WTC11 (cell line): ENCODE measurements around the gene TMTC2. TPM values are rescaled to one million over a fixed set of nuclear protein-coding genes. Genes with fewer than 3 reads are reported as not detected.

Experiments used
- ATAC-seq: fragments of 200-7000 bp; cut with Tn5 transposase; 2 replicates; pipeline ENCODE4 v1.10.0; 2021; ENCODE audit warnings: mild to moderate bottlenecking, moderate library complexity
- CTCF ChIA-PET: fragments of 300-600 bp; sonication (Branson Sonifier 250); formaldehyde crosslinking; loops from one replicate; lab custom pipeline; 2021; ENCODE audit warnings: antibody characterized with exemption; lab: Charles Lee
- POLR2A ChIA-PET: fragments of 350-600 bp; sonication (Branson Sonifier 250); formaldehyde crosslinking; loops from one replicate; lab custom pipeline; 2021; ENCODE audit warnings: antibody characterized with exemption; lab: Charles Lee
- DNase-seq: peaks from one replicate; pipeline ENCODE4 v3.0.0; 2021; ENCODE audit warnings: low spot score
- H3K27ac Mint-ChIP-seq: 2 replicates; pipeline ENCODE4 v1.8.0; 2021; ENCODE audit warnings: mixed read lengths
- H3K27me3 Mint-ChIP-seq: 2 replicates; pipeline ENCODE4 v1.8.0; 2021; ENCODE audit warnings: low read depth, mild to moderate bottlenecking, moderate library complexity, mixed read lengths
- H3K36me3 Mint-ChIP-seq: 2 replicates; pipeline ENCODE4 v1.8.0; 2021; ENCODE audit warnings: mixed read lengths
- H3K4me1 Mint-ChIP-seq: 2 replicates; pipeline ENCODE4 v1.8.0; 2022; ENCODE audit warnings: mixed read lengths
- H3K4me3 Mint-ChIP-seq: 2 replicates; pipeline ENCODE4 v1.8.0; 2021; ENCODE audit warnings: mild to moderate bottlenecking, moderate library complexity, mixed read lengths
- H3K9me3 Mint-ChIP-seq: 2 replicates; pipeline ENCODE4 v1.8.0; 2021; ENCODE audit warnings: mixed read lengths
- ATF2 ChIP-seq: sonication (generic); formaldehyde crosslinking; IDR thresholded peaks from 2 replicates; pipeline ENCODE4 v1.8.1; 2022; ENCODE audit warnings: low read depth, missing genetic modification reagents, borderline replicate concordance
- ATF3 ChIP-seq: sonication (generic); formaldehyde crosslinking; conservative IDR thresholded peaks from 2 replicates; pipeline ENCODE4 v1.8.1; 2022; ENCODE audit warnings: mild to moderate bottlenecking, missing genetic modification reagents
- ATF6 ChIP-seq: sonication (generic); formaldehyde crosslinking; IDR thresholded peaks from 2 replicates; pipeline ENCODE4 v1.8.1; 2023; ENCODE audit warnings: mild to moderate bottlenecking, missing genetic modification reagents
- CREM ChIP-seq: sonication (generic); formaldehyde crosslinking; IDR thresholded peaks from 2 replicates; pipeline ENCODE4 v1.8.1; 2022; ENCODE audit warnings: mild to moderate bottlenecking, missing genetic modification reagents, moderate library complexity
- FOXJ3 ChIP-seq: sonication (generic); formaldehyde crosslinking; IDR thresholded peaks from 2 replicates; pipeline ENCODE4 v1.9.0; 2021; ENCODE audit warnings: missing genetic modification reagents, mild to moderate bottlenecking, borderline replicate concordance
- GABPB1 ChIP-seq: sonication (generic); formaldehyde crosslinking; IDR thresholded peaks from 2 replicates; pipeline ENCODE4 v1.8.1; 2023; ENCODE audit warnings: mild to moderate bottlenecking, missing genetic modification reagents
- GRHL2 ChIP-seq: fragments of 250-450 bp; sonication (Bioruptor Pico); IDR thresholded peaks from 2 replicates; pipeline ENCODE4 v1.8.0; 2022; ENCODE audit warnings: mild to moderate bottlenecking, moderate library complexity; ENCODE audit not compliant: insufficient replicate concordance, severe bottlenecking
- HMGXB4 ChIP-seq: sonication (generic); formaldehyde crosslinking; IDR thresholded peaks from 2 replicates; pipeline ENCODE4 v1.8.1; 2023; ENCODE audit warnings: mild to moderate bottlenecking, moderate library complexity, missing genetic modification reagents
- JUN ChIP-seq: sonication (generic); formaldehyde crosslinking; IDR thresholded peaks from 2 replicates; pipeline ENCODE4 v1.8.0; 2023; ENCODE audit warnings: mild to moderate bottlenecking, missing genetic modification reagents
- NFATC4 ChIP-seq: fragments of 250-450 bp; sonication (Bioruptor Pico); IDR thresholded peaks from 2 replicates; pipeline ENCODE4 v1.9.0; 2021; ENCODE audit warnings: mild to moderate bottlenecking
- RELA ChIP-seq: sonication (generic); formaldehyde crosslinking; IDR thresholded peaks from 2 replicates; pipeline ENCODE4 v1.8.1; 2022; ENCODE audit warnings: missing genetic modification reagents, mild to moderate bottlenecking, borderline replicate concordance
- RORB ChIP-seq: fragments of 250-450 bp; sonication (Bioruptor Pico); IDR thresholded peaks from 2 replicates; pipeline ENCODE4 v1.9.0; 2021; ENCODE audit warnings: mild to moderate bottlenecking
- STAT6 ChIP-seq: sonication (generic); formaldehyde crosslinking; conservative IDR thresholded peaks from 2 replicates; pipeline ENCODE4 v1.8.1; 2023; ENCODE audit warnings: mild to moderate bottlenecking, low read depth, missing genetic modification reagents, moderate library complexity
- TP53 ChIP-seq: sonication (generic); formaldehyde crosslinking; IDR thresholded peaks from 2 replicates; pipeline ENCODE4 v1.8.1; 2023; ENCODE audit warnings: mild to moderate bottlenecking, missing genetic modification reagents
- USF1 ChIP-seq: sonication (generic); formaldehyde crosslinking; IDR thresholded peaks from 2 replicates; pipeline ENCODE4 v1.8.0; 2022; ENCODE audit warnings: mild to moderate bottlenecking, missing genetic modification reagents
- ZBTB21 ChIP-seq: sonication (generic); formaldehyde crosslinking; IDR thresholded peaks from 2 replicates; pipeline ENCODE4 v1.8.1; 2023; ENCODE audit warnings: mild to moderate bottlenecking, missing genetic modification reagents, borderline replicate concordance
- ZNF423 ChIP-seq: fragments of 250-450 bp; sonication (Bioruptor Pico); IDR thresholded peaks from 2 replicates; pipeline ENCODE4 v2.1.2; 2022; ENCODE audit warnings: mild to moderate bottlenecking, moderate library complexity
- ZSCAN18 ChIP-seq: fragments of 250-450 bp; sonication (Bioruptor Pico); IDR thresholded peaks from 2 replicates; pipeline ENCODE4 v2.1.2; 2022; ENCODE audit warnings: mild to moderate bottlenecking, moderate library complexity
- total RNA-seq: library from RNA; stranded (reverse); gene quantifications from 3 replicates; pipeline ENCODE4 v1.2.3, GENCODE V29; 2021

Gene TMTC2
- total RNA-seq, 1 experiment from 2014 or later, result 6.4 TPM

- no peaks in the 10 kb centered on the region for H3K27me3 Mint-ChIP-seq
- DNase-seq, result no peak
Measured at GRCh38 chr12:83049306-83049705, 362.6 kb downstream of the TMTC2 start.

More at GRCh38 chr12:83049306-83049705, 362.6 kb downstream of the TMTC2 start:
- ChIA-PET POLR2A (no interaction called here), CTCF (no interaction called here)
- Mint-ChIP-seq H3K4me3 (no peak overlapping the region), H3K4me1 (no peaks in the 10 kb centered on the region), H3K9me3 (peaks cover 8% of the 10 kb centered on the region), H3K27ac (no peak overlapping the region), H3K36me3 (no peaks in the 10 kb centered on the region; the same call in 1 of the 2 replicates)
- no peak for ATAC-seq
- TF ChIP-seq GABPB1 (CRISPR knock-in tag) (no peak), USF1 (no peak), CREM (CRISPR knock-in tag) (no peak), ZNF423 (CRISPR knock-in tag) (no peak), TP53 (CRISPR knock-in tag) (no peak), RELA (no peak), NFATC4 (CRISPR knock-in tag) (no peak), ZBTB21 (CRISPR knock-in tag) (no peak), STAT6 (CRISPR knock-in tag) (no peak), HMGXB4 (no peak), JUN (no peak), FOXJ3 (no peak), GRHL2 (CRISPR knock-in tag) (no peak), ATF3 (CRISPR knock-in tag) (no peak), ATF2 (CRISPR knock-in tag) (no peak), ZSCAN18 (CRISPR knock-in tag) (no peak), RORB (CRISPR knock-in tag) (no peak), ATF6 (no peak)
